GM08714 (cell line): ENCODE results near the gene LAMB3.

Source experiments
- H3K4me3 ChIP-seq: fragments of 200-500 bp; sonication (Bioruptor generic); 2 replicates; pipeline ENCODE4 v1.5.1; 2014; ENCODE audit warnings: mild to moderate bottlenecking, low read length, inconsistent platforms
- ZNF274 ChIP-seq: IDR thresholded peaks from 2 replicates; pipeline ENCODE4 v1.6.1; 2012; ENCODE audit warnings: mild to moderate bottlenecking, low read depth, low read length

The LAMB3 gene

DNA sequence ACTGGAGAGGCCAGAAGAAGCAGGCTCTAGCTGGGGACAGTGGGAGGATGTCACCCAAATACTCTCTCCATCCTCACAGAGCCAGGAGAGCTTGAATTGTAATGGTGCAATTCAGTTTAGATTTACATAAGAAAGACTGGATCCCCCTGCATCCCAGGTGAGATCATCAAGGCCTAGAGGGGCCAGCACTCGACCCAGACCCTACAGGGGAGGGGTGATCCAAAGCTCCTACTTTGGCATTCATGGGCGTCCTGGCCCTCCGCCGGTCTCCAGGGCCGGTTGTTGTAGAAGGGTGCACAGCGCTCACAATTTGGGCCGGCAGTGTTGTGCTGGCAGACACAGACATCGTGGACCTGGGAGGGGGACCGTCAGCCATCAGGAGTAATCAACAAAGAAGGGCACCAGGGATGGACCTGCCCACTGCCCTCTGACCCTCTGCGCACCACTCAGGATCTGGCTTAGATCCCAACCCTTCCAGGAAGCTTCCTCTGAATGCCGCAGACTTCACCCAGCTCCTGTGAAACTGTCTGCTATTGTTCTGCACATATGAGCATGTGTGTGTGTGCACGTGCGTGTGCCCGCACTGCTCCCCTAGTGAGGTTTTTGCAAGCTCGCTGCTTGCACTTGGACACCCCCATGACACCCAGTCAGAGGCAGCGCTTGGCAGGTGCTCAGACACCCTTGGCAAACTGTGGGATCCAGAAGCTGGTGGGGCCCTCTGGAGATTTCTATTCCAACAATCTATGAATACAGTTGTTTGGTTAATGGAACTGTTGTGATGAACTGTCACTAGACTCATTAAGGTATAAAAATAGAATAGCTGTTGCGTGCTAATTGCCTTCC, 21.6 kb downstream of the LAMB3 start:
- no peak overlapping the region for H3K4me3 ChIP-seq
- no peak for TF ChIP-seq ZNF274

DNA sequence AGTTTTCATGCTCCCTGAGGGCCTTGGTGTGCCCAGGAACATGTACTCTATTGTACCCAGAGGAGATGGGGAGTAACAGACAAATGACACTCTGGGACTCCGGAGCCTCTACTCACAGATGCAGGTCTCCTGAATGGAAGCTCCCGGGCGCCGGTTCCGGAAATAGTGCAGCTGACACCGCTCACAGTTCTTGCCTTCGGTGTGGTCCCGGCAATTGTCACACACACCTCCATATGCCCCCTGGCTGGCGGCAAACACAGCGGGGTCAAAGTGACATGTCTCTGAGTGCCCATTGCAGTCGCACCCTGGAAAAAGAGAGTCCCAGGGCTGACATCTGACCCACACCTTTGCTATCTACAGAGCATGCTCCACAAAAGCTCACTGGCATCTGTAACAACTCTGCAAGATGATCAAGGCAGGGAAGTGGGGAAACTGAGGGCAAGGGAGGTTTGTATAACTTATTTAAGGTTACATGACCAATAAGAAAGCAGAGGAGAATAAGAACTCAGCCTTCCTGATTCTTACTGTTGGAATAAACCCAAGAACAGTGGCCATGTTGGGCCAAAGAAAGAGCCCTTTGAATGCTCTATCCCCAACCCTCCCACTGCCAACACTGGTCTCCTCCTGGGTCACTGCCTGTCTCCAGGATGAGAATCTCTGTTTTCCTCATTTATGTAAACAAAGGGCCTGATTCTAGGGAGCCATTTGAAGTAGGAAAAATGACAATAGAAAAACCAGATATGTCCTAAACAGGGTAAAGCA, 22.4 kb downstream of the LAMB3 start:
- no peak overlapping the region for H3K4me3 ChIP-seq
- no peak for TF ChIP-seq ZNF274

DNA sequence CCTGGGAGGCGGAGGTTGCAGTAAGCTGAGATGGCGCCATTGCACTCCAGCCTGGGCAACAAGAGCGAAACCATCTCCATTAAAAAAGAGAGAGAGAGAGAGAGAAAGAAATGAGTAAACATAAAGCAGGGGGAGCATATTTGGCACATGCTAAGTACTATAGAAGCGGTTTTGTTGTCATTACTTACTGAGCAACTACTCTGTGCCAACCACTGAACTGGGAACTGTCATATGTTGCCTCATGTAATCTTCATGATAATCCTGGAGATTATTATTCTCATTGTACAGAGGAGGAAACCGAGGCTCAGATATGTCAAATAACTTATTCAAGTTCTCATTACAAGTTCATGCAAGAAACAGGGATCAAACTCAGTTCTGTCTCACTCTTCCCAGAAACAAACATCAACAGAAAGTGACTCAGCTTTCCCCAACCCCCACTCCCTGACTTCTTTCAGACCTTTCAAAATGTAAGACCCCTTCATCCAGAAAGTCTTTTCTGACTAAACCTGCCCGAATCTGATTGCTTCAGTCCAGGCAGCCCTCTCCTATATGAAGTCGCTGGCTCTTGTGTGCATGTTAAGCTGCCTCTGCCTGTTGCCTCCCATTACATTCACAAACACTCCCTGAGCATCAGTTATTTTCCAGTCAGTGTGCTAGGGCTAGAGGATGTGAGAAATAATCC, 23.5 kb downstream of the LAMB3 start:
- TF ChIP-seq ZNF274: no peak
- no peak overlapping the region for H3K4me3 ChIP-seq

DNA sequence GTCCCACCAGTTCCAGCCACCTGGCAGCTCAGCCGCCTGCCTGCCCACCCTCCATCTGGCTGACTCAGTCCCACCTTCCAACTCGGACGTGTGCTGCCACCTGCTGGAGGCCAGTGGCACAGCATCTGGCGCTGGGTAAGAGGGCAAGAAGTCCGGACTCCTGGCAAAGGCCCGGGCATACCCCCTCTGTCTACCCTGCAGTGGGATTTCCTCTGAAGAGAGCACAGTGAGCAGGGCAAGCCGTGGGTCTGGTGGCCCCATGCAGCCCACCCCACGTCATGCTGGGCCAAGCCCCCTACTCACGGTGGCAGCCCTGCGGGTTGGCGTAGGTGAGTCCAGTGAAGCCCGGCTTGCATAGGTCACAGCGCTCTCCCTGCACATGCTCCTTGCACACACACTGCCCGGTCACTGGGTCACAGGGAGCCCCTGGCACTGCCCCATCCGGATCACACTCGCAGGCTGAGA, 24.5 kb downstream of the LAMB3 start:
- no peak overlapping the region for H3K4me3 ChIP-seq
- no peak for TF ChIP-seq ZNF274

DNA sequence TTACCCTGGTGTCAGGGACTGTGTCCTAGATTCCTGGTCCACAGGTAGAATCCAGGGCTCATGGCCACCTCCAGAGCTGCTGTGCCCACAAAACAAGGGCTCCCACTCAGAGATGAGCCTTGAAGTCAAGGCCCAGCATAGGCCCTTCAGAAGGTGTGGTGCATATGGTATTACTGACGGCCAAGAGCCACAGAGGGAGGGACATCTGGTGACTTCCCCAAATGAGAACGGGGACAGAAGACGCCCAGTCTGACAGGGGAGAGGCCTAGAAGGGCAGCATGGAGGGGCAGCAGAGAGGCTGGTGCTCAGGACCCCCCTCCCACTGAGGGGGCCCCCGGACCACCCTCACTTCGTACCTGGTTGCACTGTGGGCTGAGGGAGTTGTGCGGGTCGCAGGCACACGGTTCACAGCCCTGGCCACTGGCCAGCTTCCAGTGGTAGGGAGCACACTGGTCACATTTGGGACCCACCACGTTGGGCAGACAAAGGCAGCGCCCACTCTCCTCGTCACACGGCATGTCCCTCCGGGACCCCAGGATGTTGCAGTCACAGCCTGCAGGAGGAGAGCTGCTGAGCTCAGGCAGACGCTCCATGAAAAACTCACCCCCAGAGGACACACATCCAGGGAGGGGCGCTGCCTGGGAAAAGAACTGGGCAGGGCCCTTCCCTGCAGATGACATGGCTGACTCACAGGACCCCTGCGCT, 25.0 kb downstream of the LAMB3 start:
- H3K4me3 ChIP-seq: no peak overlapping the region
- no peak for TF ChIP-seq ZNF274

DNA sequence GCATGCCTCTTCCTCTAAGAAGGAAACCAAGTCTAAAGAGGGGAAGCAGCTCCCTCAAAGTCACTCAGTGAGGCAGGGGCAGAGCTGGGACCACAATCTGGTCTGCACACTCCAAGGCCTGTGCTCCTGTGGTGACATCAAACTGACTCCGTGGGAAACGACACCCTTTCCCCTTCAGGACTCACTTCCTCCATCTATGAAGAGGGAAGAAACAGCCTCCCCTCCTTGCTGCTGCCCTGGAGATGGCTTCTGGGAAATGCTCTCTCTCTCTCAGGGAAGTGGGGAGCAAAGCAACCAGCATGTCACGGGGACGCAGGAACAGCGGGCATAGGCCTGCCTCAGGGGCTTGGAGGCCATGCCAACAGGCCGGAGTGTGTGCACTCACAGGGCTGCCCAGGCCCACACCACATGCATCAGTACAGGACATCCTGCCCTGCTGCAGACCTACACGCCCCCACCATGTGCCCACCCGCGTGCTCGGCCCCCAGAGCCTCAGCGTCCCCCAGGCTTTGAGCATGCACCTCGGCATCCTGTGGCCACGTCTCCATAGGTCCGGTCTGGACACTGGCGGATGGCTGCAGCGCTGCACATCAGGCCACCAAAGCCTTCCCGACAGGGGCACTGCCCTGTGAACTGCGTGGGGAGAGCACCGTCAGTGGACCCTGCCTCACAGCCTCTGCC, 25.7 kb downstream of the LAMB3 start:
- no peak for TF ChIP-seq ZNF274
- H3K4me3 ChIP-seq: no peak overlapping the region

DNA sequence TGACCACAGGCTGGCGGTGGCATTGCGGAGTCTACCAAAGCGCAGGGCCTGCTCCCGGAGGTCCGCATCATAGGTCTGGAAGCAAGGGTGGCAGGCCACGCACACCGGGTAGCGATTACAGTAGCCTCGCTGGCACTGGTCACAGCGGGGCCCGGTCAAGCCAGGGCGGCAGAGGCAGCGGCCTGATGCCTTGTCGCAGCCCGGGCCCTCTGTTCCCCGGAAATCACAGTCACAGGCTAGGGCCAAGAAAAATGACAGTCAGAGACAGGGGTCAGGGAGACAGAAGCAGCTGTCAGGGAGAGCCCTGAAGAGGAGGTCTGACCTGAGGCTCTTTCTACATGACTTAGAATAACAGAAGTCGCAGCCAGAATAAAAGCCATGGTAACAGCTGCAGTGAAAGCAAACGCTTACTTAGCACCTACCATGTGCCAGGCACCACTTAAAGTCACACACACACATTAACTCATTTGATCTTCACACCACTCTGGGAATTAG, 26.4 kb downstream of the LAMB3 start:
- no peak for TF ChIP-seq ZNF274
- H3K4me3 ChIP-seq: no peak overlapping the region

DNA sequence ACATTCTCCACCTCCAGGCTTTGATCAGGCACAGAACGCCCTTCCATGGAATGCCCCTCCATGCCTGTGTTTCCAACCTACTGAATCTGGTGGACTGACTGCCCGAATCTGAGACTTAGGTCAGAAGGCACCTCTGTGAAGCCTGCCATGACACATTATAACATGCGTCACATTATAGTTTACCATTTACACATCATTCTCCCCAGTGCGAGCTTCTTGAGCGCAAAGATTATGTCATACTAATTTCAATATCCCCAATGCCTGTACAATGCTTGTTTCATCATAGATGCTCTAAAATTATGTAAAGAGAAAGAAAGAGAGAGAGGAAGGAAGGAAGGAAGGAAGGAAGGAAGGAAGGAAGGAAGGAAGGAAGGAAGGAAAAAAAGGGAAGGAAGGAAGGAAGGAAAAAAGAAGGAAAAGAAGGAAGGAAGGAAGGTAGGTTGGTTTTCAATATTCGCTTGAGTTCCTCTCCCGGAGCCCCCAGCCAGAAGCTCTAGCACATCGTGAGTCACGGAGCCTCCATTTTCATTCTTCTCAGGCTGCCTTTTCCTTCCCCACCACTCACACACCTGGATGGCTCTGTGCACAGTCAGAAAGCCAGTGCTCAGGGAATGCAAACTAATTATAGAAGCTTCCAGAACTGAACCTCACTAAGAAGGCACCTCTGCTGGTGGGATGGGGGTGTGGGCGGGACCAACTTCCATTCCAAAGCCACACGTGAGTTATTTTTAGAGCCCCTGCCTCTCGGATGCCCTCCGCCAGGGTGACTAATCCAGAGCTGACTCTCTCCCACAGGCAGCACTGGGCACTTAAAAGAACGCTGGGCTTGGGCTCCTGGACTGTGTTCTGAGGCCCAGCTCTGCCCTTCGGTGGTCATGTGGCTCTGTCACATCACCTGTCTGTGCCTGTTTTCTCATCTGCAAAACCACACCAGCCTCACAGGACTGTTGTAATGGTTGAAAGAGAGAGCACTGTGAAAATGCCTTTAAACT, 27.4 kb downstream of the LAMB3 start:
- no peak overlapping the region for H3K4me3 ChIP-seq
- no peak for TF ChIP-seq ZNF274

DNA sequence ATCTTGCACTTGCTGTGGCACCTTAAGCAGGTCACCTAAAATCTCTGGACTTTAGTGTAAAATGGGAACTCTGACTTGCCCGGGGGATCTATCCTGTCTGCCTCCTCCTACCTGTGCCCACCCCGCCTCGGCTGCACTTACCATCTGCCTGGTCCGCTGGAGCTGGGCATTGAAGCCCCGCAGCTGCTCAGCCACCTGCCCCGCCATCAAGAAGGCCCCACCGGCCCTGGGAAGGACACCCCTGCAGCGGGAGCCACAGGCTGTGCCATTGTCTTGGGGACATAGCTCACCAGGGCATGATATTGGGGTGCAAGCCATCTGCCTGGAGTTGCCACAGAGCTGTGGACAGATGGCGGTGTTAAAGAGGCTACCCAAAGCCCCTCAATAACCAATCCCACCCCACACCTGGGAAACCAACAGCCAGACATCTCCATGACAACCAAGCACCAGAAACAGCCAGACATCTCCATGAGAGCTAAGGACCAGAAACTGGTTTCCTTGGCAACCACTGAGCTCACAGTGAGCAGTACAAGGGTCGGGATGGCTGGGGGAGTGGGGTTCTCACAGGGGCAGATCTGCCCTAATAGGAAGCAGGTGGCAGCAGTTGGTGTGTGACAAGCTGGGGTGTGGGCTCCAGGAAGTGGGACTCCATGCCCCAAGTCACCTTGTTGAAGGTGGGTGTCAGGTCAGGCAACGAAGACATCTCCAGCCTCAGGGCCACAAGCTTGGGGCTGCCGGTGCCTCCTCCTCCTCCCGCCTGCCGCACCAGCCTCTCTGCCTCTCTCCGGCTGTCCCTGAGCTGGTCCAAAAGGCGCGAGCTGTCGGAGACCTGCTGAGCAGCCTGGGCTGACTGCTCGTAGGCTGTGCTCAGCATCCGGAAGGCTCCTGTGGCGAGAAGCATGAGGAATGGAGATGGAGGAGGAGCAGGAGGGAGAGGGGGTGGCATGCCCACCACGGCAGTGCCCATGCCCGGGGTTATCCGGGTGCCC, 29.1 kb downstream of the LAMB3 start:
- no peak for TF ChIP-seq ZNF274
- no peak overlapping the region for H3K4me3 ChIP-seq

DNA sequence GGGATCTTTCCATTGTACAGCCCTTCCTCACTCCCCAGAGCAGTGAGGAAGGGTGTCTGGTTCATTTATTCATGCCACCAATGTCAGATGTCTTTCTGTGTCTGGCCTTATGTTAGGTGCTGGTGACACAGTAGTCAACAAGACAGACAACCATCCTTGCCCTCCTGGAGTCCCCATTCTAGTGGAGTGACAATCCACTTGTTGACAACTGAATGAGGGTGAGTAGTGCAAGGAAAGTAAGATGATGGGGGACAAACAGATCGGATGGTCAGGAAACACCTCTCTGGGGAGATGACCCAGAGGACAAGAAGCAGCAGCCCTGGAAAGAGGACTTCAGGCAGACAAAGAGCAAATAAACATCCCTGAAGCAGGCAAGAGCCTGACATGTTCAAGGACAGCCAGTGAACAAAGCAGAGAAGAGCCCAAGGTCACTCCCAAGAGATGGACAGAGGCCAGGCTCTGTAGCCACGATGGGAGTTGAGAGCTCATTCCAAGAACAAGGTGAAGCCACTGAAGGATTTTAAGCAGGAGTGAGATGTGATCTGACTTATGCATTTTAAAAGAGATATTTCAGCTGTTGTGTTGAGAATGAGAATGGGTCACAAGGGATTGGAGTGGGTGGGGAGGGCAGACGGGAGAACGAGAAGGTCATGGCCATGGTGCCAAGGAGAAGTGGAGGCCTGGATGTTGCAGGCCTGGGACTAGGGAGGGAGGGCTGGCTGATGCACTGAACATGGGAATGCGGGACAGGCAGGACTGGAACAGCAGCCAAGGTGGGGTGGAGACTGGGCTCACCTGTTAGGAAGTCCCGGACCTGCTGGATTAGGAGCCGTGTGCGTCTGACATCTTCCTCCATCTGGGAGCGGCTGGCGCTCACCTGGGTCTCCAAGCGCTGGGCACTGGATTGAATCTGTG, 30.2 kb downstream of the LAMB3 start:
- no peak overlapping the region for H3K4me3 ChIP-seq
- no peak for TF ChIP-seq ZNF274

DNA sequence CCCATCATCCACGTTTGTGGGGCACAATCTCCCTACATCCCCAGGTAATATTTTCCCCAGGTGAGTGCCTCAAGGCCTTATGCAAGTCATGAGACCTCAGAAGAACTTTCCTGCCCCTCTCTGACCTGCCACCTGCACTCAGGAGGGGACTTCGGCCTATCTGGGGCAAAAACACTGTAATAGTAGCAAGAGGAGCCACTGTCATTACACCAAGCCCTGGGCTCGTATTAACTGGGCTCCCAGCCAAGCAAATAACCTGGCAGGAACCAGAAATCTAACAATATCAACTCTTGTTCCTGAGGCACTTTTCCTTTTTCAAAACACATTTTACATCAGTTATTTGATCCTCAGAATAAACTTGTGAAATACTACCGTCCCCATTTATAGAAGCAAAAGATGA, 30.9 kb downstream of the LAMB3 start:
- no peak overlapping the region for H3K4me3 ChIP-seq
- TF ChIP-seq ZNF274: no peak
